Parathyroid adenoma (tissue), 2 donors: ENCODE results near the gene USP49.

Experiments
- H2AFZ ChIP-seq: fragments of 300-600 bp; sonication (generic); one replicate; pipeline ENCODE4 v1.7.0; 2017; ENCODE audit warnings: antibody characterized with exemption, mild to moderate bottlenecking
- H3K27ac ChIP-seq: fragments of 300-600 bp; sonication (generic); one replicate; pipeline ENCODE4 v1.7.0; 2017
- H3K27me3 ChIP-seq: fragments of 300-600 bp; sonication (generic); one replicate; pipeline ENCODE4 v1.7.0; 2017; ENCODE audit warnings: low read length; ENCODE audit not compliant: control insufficient read depth, insufficient read depth
- H3K36me3 ChIP-seq: fragments of 300-600 bp; sonication (generic); one replicate; pipeline ENCODE4 v1.7.0; 2017; ENCODE audit warnings: low read length; ENCODE audit not compliant: control insufficient read depth, insufficient read depth
- H3K4me1 ChIP-seq: fragments of 300-600 bp; sonication (generic); one replicate; pipeline ENCODE4 v1.7.0; 2017; ENCODE audit warnings: control low read depth
- H3K4me2 ChIP-seq: fragments of 300-600 bp; sonication (generic); one replicate; pipeline ENCODE4 v1.7.0; 2017; ENCODE audit warnings: low read length
- H3K4me3 ChIP-seq: fragments of 300-600 bp; sonication (generic); one replicate; pipeline ENCODE4 v1.7.0; 2017; ENCODE audit warnings: low read depth, low read length
- H3K79me2 ChIP-seq: fragments of 300-600 bp; sonication (generic); one replicate; pipeline ENCODE4 v1.7.0; 2017; ENCODE audit warnings: control low read depth
- H3K9ac ChIP-seq: fragments of 300-600 bp; sonication (generic); one replicate; pipeline ENCODE4 v1.7.0; 2017; ENCODE audit warnings: mild to moderate bottlenecking
- H3K9me3 ChIP-seq: fragments of 300-600 bp; sonication (generic); one replicate; pipeline ENCODE4 v1.7.0; 2017; ENCODE audit warnings: low read length; ENCODE audit not compliant: control insufficient read depth
- CTCF ChIP-seq: fragments of 300-600 bp; sonication (generic); IDR thresholded peaks from one replicate; pipeline ENCODE4 v1.7.0; 2017; ENCODE audit warnings: antibody characterized with exemption, mild to moderate bottlenecking
- donor health status: primary hyperparathyroidism.

Gene USP49

GRCh38 chr6:41929924-41930323, 34.7 kb upstream of the USP49 start:
- Histone ChIP-seq H3K9me3 (no peaks in the 10 kb centered on the region), H3K4me3 (no peak overlapping the region), H3K9ac (no peak overlapping the region), H3K36me3 (no peaks in the 10 kb centered on the region), H3K79me2 (peaks cover 4% of the 10 kb centered on the region), H2AFZ (no peak overlapping the region), H3K27me3 (no peaks in the 10 kb centered on the region), H3K27ac (no peak overlapping the region), H3K4me1 (no peaks in the 10 kb centered on the region), H3K4me2 (no peak overlapping the region)
- no peak for TF ChIP-seq CTCF

- Histone ChIP-seq H3K36me3 (no peaks in the 10 kb centered on the region), H3K4me3 (no peak overlapping the region), H3K4me2 (no peak overlapping the region), H3K27me3 (no peaks in the 10 kb centered on the region), H2AFZ (no peak overlapping the region), H3K27ac (no peak overlapping the region), H3K9me3 (no peaks in the 10 kb centered on the region), H3K4me1 (peaks cover 5% of the 10 kb centered on the region), H3K79me2 (peaks cover 19% of the 10 kb centered on the region), H3K9ac (no peak overlapping the region)
- TF ChIP-seq CTCF, result no peak
Observed at GRCh38 chr6:41927253-41927652, 32.1 kb upstream of the USP49 start.

- Histone ChIP-seq H2AFZ (peak overlapping the region; percentile 100), H3K27ac (no peak overlapping the region), H3K4me3 (peak overlapping the region; percentile 100), H3K79me2 (peaks cover 37% of the 10 kb centered on the region), H3K4me1 (peaks cover 10% of the 10 kb centered on the region), H3K36me3 (no peaks in the 10 kb centered on the region), H3K4me2 (peak overlapping the region; percentile 97), H3K9ac (no peak overlapping the region), H3K27me3 (no peaks in the 10 kb centered on the region), H3K9me3 (no peaks in the 10 kb centered on the region)
- no peak for TF ChIP-seq CTCF
Observed at GRCh38 chr6:41922154-41922553, 27.0 kb upstream of the USP49 start.

- Histone ChIP-seq H3K4me1 (peaks cover 10% of the 10 kb centered on the region), H3K36me3 (no peaks in the 10 kb centered on the region), H3K79me2 (peaks cover 39% of the 10 kb centered on the region), H3K27me3 (no peaks in the 10 kb centered on the region), H3K4me3 (peak overlapping the region; percentile 100), H3K4me2 (peak overlapping the region; percentile 97), H3K27ac (peak overlapping the region; percentile 97), H3K9me3 (no peaks in the 10 kb centered on the region), H3K9ac (peak overlapping the region; percentile 38), H2AFZ (peak overlapping the region; percentile 100)
- TF ChIP-seq CTCF, result no peak
Observed at GRCh38 chr6:41921712-41921998, 26.5 kb upstream of the USP49 start.

- peak within 1 kb of the TSS; percentile 97 for H3K27ac ChIP-seq
- H3K36me3 ChIP-seq, result no peaks in the 10 kb centered on the region
- no peaks in the 10 kb centered on the region for H3K27me3 ChIP-seq
- H3K4me2 ChIP-seq, result peak within 1 kb of the TSS; percentile 97
- TF ChIP-seq CTCF, result peak; percentile 99
- H3K4me1 ChIP-seq, result peaks cover 10% of the 10 kb centered on the region
- no peaks in the 10 kb centered on the region for H3K9me3 ChIP-seq
- peak within 1 kb of the TSS; percentile 100 for H2AFZ ChIP-seq
- peak within 1 kb of the TSS; percentile 100 for H3K4me3 ChIP-seq
- peak within 1 kb of the TSS; percentile 38 for H3K9ac ChIP-seq
- H3K79me2 ChIP-seq, result peaks cover 44% of the 10 kb centered on the region
Observed at GRCh38 chr6:41920921-41921711, 25.9 kb upstream of the USP49 start, which contains the start of the genes BYSL and MED20. Gene BYSL, plus strand, starts transcription at chr6:41921499. Its CDS starts 64 bp downstream, at chr6:41921563. Gene MED20, minus strand, starts transcription at chr6:41921139. Its CDS starts 121 bp downstream, at chr6:41921018.
